ENCODE data around the gene MED29. TPM values are rescaled to one million over a fixed set of nuclear protein-coding genes. Genes with fewer than 3 reads are reported as not detected.
A peak's percentile ranks its signal among the peaks of the same experiment; 100 is the strongest.

The MED29 gene
- total and polyA plus RNA-seq, 2 of the 13 experiments (the other 11 are each of a cell fraction or from before 2014, with no cell fraction given) = 14.0 to 19.7 TPM

DNA sequence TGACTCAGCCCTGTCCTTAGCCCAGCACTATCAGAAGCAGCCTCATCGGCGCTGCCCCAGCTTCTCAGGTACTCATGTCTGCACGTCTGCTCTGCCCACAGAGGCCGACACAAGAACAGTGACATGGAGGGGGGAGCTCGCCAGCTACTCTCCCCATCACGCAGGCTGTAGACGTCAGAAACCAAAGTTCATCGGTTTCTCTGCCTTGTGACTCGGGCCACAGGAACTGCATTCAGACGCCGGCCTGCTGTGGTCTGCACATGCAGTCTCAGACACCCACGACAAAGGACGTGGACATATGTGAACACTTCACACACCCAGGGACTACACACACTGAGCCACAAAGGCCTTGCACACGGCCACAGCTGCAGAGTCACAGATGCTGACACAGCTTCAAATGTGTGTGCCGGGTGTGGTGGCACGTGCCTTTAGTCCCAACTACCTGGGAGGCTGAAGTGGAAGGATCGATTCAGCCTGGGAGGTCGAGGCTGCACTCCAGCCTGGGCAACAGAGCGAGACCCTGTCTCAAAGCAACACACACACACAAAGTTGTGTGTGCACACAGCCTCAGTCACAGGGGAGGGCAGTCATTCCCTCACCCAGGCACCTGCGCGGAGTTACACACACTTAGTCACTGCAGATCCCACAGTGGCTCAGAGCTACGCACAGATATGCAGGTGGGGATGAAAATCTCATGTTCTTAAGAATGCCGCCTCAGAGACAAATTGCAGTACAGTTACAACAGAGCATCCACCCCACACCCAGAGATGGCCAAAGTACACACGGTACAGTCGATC, 10.6 kb downstream of the MED29 start (continued):
- TF ChIP-seq, protein P1, sequence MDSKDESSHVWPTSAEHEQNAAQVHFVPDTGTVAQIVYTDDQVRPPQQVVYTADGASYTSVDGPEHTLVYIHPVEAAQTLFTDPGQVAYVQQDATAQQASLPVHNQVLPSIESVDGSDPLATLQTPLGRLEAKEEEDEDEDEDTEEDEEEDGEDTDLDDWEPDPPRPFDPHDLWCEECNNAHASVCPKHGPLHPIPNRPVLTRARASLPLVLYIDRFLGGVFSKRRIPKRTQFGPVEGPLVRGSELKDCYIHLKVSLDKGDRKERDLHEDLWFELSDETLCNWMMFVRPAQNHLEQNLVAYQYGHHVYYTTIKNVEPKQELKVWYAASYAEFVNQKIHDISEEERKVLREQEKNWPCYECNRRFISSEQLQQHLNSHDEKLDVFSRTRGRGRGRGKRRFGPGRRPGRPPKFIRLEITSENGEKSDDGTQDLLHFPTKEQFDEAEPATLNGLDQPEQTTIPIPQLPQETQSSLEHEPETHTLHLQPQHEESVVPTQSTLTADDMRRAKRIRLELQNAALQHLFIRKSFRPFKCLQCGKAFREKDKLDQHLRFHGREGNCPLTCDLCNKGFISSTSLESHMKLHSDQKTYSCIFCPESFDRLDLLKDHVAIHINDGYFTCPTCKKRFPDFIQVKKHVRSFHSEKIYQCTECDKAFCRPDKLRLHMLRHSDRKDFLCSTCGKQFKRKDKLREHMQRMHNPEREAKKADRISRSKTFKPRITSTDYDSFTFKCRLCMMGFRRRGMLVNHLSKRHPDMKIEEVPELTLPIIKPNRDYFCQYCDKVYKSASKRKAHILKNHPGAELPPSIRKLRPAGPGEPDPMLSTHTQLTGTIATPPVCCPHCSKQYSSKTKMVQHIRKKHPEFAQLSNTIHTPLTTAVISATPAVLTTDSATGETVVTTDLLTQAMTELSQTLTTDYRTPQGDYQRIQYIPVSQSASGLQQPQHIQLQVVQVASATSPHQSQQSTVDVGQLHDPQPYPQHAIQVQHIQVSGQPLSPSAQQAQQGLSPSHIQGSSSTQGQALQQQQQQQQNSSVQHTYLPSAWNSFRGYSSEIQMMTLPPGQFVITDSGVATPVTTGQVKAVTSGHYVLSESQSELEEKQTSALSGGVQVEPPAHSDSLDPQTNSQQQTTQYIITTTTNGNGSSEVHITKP (CRISPR knock-in tag; IDR thresholded peaks at IDR 0.05; ENCODE audit: low read depth) = peak; percentile 62; the same call in 1 of the 2 replicates
- TF ChIP-seq, protein P2, sequence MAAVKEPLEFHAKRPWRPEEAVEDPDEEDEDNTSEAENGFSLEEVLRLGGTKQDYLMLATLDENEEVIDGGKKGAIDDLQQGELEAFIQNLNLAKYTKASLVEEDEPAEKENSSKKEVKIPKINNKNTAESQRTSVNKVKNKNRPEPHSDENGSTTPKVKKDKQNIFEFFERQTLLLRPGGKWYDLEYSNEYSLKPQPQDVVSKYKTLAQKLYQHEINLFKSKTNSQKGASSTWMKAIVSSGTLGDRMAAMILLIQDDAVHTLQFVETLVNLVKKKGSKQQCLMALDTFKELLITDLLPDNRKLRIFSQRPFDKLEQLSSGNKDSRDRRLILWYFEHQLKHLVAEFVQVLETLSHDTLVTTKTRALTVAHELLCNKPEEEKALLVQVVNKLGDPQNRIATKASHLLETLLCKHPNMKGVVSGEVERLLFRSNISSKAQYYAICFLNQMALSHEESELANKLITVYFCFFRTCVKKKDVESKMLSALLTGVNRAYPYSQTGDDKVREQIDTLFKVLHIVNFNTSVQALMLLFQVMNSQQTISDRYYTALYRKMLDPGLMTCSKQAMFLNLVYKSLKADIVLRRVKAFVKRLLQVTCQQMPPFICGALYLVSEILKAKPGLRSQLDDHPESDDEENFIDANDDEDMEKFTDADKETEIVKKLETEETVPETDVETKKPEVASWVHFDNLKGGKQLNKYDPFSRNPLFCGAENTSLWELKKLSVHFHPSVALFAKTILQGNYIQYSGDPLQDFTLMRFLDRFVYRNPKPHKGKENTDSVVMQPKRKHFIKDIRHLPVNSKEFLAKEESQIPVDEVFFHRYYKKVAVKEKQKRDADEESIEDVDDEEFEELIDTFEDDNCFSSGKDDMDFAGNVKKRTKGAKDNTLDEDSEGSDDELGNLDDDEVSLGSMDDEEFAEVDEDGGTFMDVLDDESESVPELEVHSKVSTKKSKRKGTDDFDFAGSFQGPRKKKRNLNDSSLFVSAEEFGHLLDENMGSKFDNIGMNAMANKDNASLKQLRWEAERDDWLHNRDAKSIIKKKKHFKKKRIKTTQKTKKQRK (IDR thresholded peaks at IDR 0.05; ENCODE audit: low read length) = no peak
- TF ChIP-seq ZBTB7A (CRISPR knock-in tag; IDR thresholded peaks at IDR 0.05) (0 out of 2 replicates have a peak, but pooled peaks have one; percentile 48), ZNF737 (CRISPR knock-in tag; IDR thresholded peaks at IDR 0.05; ENCODE audit: borderline replicate concordance) (no peak), U2AF2 (IDR thresholded peaks at IDR 0.05; ENCODE audit: low read depth, low read length) (no peak), MED8 (CRISPR knock-in tag; IDR thresholded peaks at IDR 0.05; ENCODE audit: insufficient replicate concordance) (peak; percentile 7), BCL6 (CRISPR knock-in tag; IDR thresholded peaks at IDR 0.05) (no peak; the same call in 1 of the 2 replicates), SMAD1 (CRISPR knock-in tag; IDR thresholded peaks at IDR 0.05; ENCODE audit: borderline replicate concordance, low read depth) (no peak), ZNF407 (CRISPR knock-in tag; IDR thresholded peaks at IDR 0.05; ENCODE audit: not compliant biosample characterization) (peak; percentile 52), DDIT3 (CRISPR knock-in tag; IDR thresholded peaks at IDR 0.05) (no peak)
- TF ChIP-seq, protein P3, sequence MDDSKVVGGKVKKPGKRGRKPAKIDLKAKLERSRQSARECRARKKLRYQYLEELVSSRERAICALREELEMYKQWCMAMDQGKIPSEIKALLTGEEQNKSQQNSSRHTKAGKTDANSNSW (CRISPR knock-in tag; IDR thresholded peaks at IDR 0.05; ENCODE audit: borderline replicate concordance) = no peak

All from HepG2 (cell line).